H1 (cell line): ENCODE results near the gene GRXCR2. TPM values are rescaled to one million over a fixed set of nuclear protein-coding genes. Genes with fewer than 3 reads are reported as not detected.

ENCODE experiments used
- CHD7 ChIP-seq: fragments of 300-600 bp; sonication (generic); IDR thresholded peaks from 2 replicates; pipeline ENCODE4 v1.7.1; 2012; ENCODE audit warnings: low read length, moderate library complexity, mild to moderate bottlenecking, inconsistent platforms; ENCODE audit not compliant: insufficient replicate concordance
- HDAC2 ChIP-seq, 2 experiments: fragments of 300-600 bp in 1 of 2; sonication (generic) in 1 of 2; IDR thresholded peaks; 2 replicates each; pipeline ENCODE4 v1.6.1; 2011 to 2012; ENCODE audit warnings: low read depth in 2 of 2, low read length in 2 of 2, mild to moderate bottlenecking in 2 of 2, moderate library complexity in 2 of 2, borderline replicate concordance in 1 of 2, inconsistent platforms in 1 of 2
- polyA plus RNA-seq, 7 experiments: library from polyadenylated mRNA; depleted of rRNA in 3 of 7; stranded (reverse) in 5 of 7; unstranded in 2 of 7; fragments of >200 nt in 5 of 7; fragments of 200-250 nt in 2 of 7; gene quantifications; 1 replicate in 5 of 7; 2 replicates in 1 of 7; 4 replicates in 1 of 7; pipeline versions ENCODE4 v1.2.1 to v1.2.3, GENCODE V29; 2011 to 2013; ENCODE audit warnings: missing spikeins in 2 of 7, mixed read lengths in 2 of 7
- total RNA-seq: library from RNA; stranded (reverse); fragmentation: NEBNext Ultra II Directional; extraction: Animal tissue kit (Norgen Biotek cat#: 25700); gene quantifications from 2 replicates; pipeline ENCODE4 v1.2.1, GENCODE V29; 2021

The GRXCR2 gene
- total and polyA plus RNA-seq, 2 of the 8 experiments (the other 6 are each of a cell fraction or from before 2014, with no cell fraction given) = not detected

GRCh38 chr5:145840458-145841132 is 32.2 kb downstream of the GRXCR2 start (continued):
- TF ChIP-seq CHD7 (no peak), HDAC2 (IDR thresholded peaks at IDR 0.05; ENCODE audit: borderline replicate concordance in 1 of 2, low read depth in 2 of 2, low read length in 2 of 2) (no peak)
